ENCODE results near the gene SCN5A.

- TF ChIP-seq EZH2 (IDR thresholded peaks at IDR 0.05; ENCODE audit: borderline replicate concordance, insufficient read depth, low read depth, low read length, poor library complexity, severe bottlenecking) (no peak), CTCF (IDR thresholded peaks at IDR 0.05) (no peak)
Observed at GRCh38 chr3:38658841-38659240, 9.4 kb upstream of the SCN5A start.
